Ovary (tissue), 10 donors: Measurements from ENCODE around the gene COA6. TPM values are rescaled to one million over a fixed set of nuclear protein-coding genes. Genes with fewer than 3 reads are reported as not detected.

Experiments used
- DNase-seq, 5 donors: peaks; one replicate each; pipeline ENCODE4 v3.0.0-alpha.2; 2019 to 2020
- H3K27ac ChIP-seq, 2 donors: fragments of 200-600 bp; one replicate each; pipeline versions ENCODE4 v1.5.1 to v1.8.0; 2019 to 2022
- H3K27me3 ChIP-seq: fragments of 200-600 bp; one replicate; pipeline ENCODE4 v1.8.0; 2022
- H3K36me3 ChIP-seq: fragments of 200-600 bp; sonication (generic); one replicate; pipeline ENCODE4 v1.5.1; 2019
- H3K4me1 ChIP-seq: one replicate; pipeline ENCODE4 v1.8.1; 2013; ENCODE audit warnings: mild to moderate bottlenecking, moderate library complexity; ENCODE audit not compliant: insufficient read depth
- H3K4me3 ChIP-seq: fragments of 200-600 bp; sonication (generic); one replicate; pipeline ENCODE4 v1.5.1; 2017
- H3K9me3 ChIP-seq, 2 donors: fragments of 200-600 bp in 1 of 2; sonication (generic) in 1 of 2; one replicate each; pipeline versions ENCODE4 v1.5.1 to v1.8.1; 2013 to 2019; ENCODE audit warnings: mild to moderate bottlenecking in 1 of 2, moderate library complexity in 1 of 2
- CTCF ChIP-seq, 3 donors: fragments of 450-650 bp in 2 of 3; fragments of 200-600 bp in 1 of 3; IDR thresholded peaks; one replicate each; pipeline versions ENCODE4 v1.5.1 to v1.8.0; 2016 to 2022; ENCODE audit warnings: antibody characterized with exemption in 3 of 3, mild to moderate bottlenecking in 1 of 3
- EP300 ChIP-seq: sonication (generic); formaldehyde crosslinking; IDR thresholded peaks from one replicate; pipeline ENCODE4 v1.6.1; 2017; ENCODE audit warnings: antibody characterized with exemption
- POLR2A ChIP-seq: fragments of 450-650 bp; IDR thresholded peaks from one replicate; pipeline ENCODE4 v1.6.1; 2017; ENCODE audit warnings: antibody characterized with exemption, mild to moderate bottlenecking, moderate library complexity
- WGBS, 3 donors: extraction: QIAGEN DNeasy Blood & Tissue Kit in 1 of 3; methylation state at CpG; one replicate each; pipeline versions ENCODE4 v1.1.5 to v1.1.7; 2013 to 2017; 5-methylcytosine and 5-hydroxymethylcytosine counted together
- intact Hi-C, 4 donors: fragments of 100-400 bp; cut with DNase I; formaldehyde crosslinking; loops; one replicate each; pipeline versions ENCODE4 v1.11.0 to v1.15.1; 2022 to 2023
- long read RNA-seq, 3 donors: library from polyadenylated mRNA in 2 of 3; unstranded in 2 of 3; transcript quantifications; one replicate each; pipeline ENCODE4 v2.0.0 and lab custom pipeline, GENCODE V29; 2021 to 2026
- polyA plus RNA-seq, 2 donors: library from polyadenylated mRNA; stranded (reverse); fragments of 200-250 nt in 1 of 2; fragments of 350-450 nt in 1 of 2; fragmentation: Illumina TruSeq in 1 of 2; extraction: RNeasy Lipid Tissue Mini Kit (QIAGEN cat#74804) in 1 of 2; gene quantifications; one replicate each; pipeline ENCODE4 v1.2.3, GENCODE V29; 2013 to 2014
- total RNA-seq, 7 donors: library from RNA; depleted of rRNA in 2 of 7; stranded (reverse); fragments of >200 nt in 2 of 7; fragmentation: NEBNext Ultra II Directional in 3 of 7; extraction: Animal tissue kit (Norgen Biotek cat#: 25700) in 3 of 7; gene quantifications; one replicate each; pipeline versions ENCODE4 v1.1.0 to v1.2.4, GENCODE V29; 2016 to 2023
- donor health status: DM: no; HTN: no; CAD: no; lungs with moderate emphysema.
- donor health status: DM: no; HTN: no; CAD: no.
- donor health status: Bipolar disorder and iron deficiency.
- donor health status: DM: yes; HTN: yes; CAD: no.
- donor health status: DM: no; HTN: no; CAD: no.
- donor health status: DM: yes; HTN: yes; CAD: no.

The COA6 gene
- 10 to 100 TPM; 12.8 to 20.4 (median 16.9) TPM for total RNA-seq
- polyA plus RNA-seq, result 10 to 100 TPM; 26.0 to 28.3 TPM
- long read RNA-seq, donor 1, partial matches to known transcripts, result 0 of 6 reads
- long read RNA-seq, donor 1, other reads (novel, unspliced or antisense), result 1 of 6 reads
- long read RNA-seq, donor 2, transcript COA6-203 (3 exons, 710 nt), result major isoform, 27 of 35 reads
- long read RNA-seq, donor 2, transcript COA6-201 (2 exons, 1,013 nt), result minor isoform, 6 of 35 reads
- long read RNA-seq, donor 2, partial matches to known transcripts, result 0 of 35 reads
- long read RNA-seq, donor 2, other reads (novel, unspliced or antisense), result 0 of 35 reads
- long read RNA-seq, donor 3, partial matches to known transcripts, result 0 of 6 reads
- long read RNA-seq, donor 3, other reads (novel, unspliced or antisense), result 1 of 6 reads

GRCh38 chr1:234373064-234373958 lies at the start of gene COA6:
Gene COA6, plus strand, starts transcription at chr1:234373456. Its CDS starts 11 bp downstream, at chr1:234373467.
- Histone ChIP-seq H3K36me3 (no peaks in the 10 kb centered on the region), H3K4me1 (peaks cover 5% of the 10 kb centered on the region), H3K27ac (peak within 1 kb of the TSS; percentile 42 to 76), H3K27me3 (no peaks in the 10 kb centered on the region), H3K4me3 (peak within 1 kb of the TSS; percentile 83), H3K9me3 (no peaks in the 10 kb centered on the region)
- peak; percentile 80 to 89 (median 83) for DNase-seq
- intact Hi-C loops, result no loop called here
- WGBS, 3 donors, result 0 to 1% (median 0%) methylated on average over 48 to 62 of the region's 62 CpGs
- TF ChIP-seq CTCF (IDR thresholded peaks at IDR 0.05) (peak in 2 of 3 donors; percentile 10 to 19), POLR2A (peak; percentile 34), EP300 (no peak)

GRCh38 chr1:234324821-234325220 lies 48.4 kb upstream of the COA6 start:
- H3K36me3 ChIP-seq, result no peaks in the 10 kb centered on the region
- no peaks in the 10 kb centered on the region for H3K4me1 ChIP-seq
- no peak overlapping the region for H3K27ac ChIP-seq
- H3K4me3 ChIP-seq, result no peak overlapping the region
- DNase-seq, result no peak
- TF ChIP-seq CTCF (IDR thresholded peaks at IDR 0.05) (no peak), POLR2A (no peak), EP300 (no peak)
- intact Hi-C loops, result no loop called here
- WGBS, 3 donors, result 65 to 71% (median 66%) methylated on average over 6 of the region's 6 CpGs
- H3K9me3 ChIP-seq, result no peaks in the 10 kb centered on the region
- no peaks in the 10 kb centered on the region for H3K27me3 ChIP-seq

GRCh38 chr1:234325878-234326496 lies 47.3 kb upstream of the COA6 start:
- TF ChIP-seq POLR2A (no peak), EP300 (no peak), CTCF (IDR thresholded peaks at IDR 0.05) (no peak)
- H3K36me3 ChIP-seq, result no peaks in the 10 kb centered on the region
- no peaks in the 10 kb centered on the region for H3K27me3 ChIP-seq
- no peak overlapping the region for H3K27ac ChIP-seq
- H3K9me3 ChIP-seq, result no peaks in the 10 kb centered on the region
- H3K4me1 ChIP-seq, result no peaks in the 10 kb centered on the region
- H3K4me3 ChIP-seq, result no peak overlapping the region
- DNase-seq, result no peak
- WGBS, 3 donors, result 66 to 80% (median 79%) methylated on average over 7 of the region's 7 CpGs
- intact Hi-C loops, result no loop called here
